ENCODE results near the gene FKBP2.

The FKBP2 gene

GRCh38 chr11:64275031-64275800 lies 34.3 kb downstream of the FKBP2 start:
- Histone ChIP-seq H2AFZ (ENCODE audit: low read depth, low read length) (no peak overlapping the region), H3K27me3 (ENCODE audit: insufficient read depth, low read length) (no peaks in the 10 kb centered on the region), H3K36me3 (ENCODE audit: insufficient read depth, low read length) (peaks cover 22% of the 10 kb centered on the region), H3K4me3 (ENCODE audit: low read length) (no peak overlapping the region), H3K4me1 (ENCODE audit: insufficient read depth, low read length) (peaks cover 21% of the 10 kb centered on the region), H3K9me3 (ENCODE audit: low read length) (no peaks in the 10 kb centered on the region)

- Histone ChIP-seq H3K4me3 (ENCODE audit: low read length) (no peak overlapping the region), H3K36me3 (ENCODE audit: insufficient read depth, low read length) (peaks cover 22% of the 10 kb centered on the region), H3K9me3 (ENCODE audit: low read length) (no peaks in the 10 kb centered on the region), H2AFZ (ENCODE audit: low read depth, low read length) (no peak overlapping the region), H3K27me3 (ENCODE audit: insufficient read depth, low read length) (no peaks in the 10 kb centered on the region), H3K4me1 (ENCODE audit: insufficient read depth, low read length) (peaks cover 18% of the 10 kb centered on the region)
Measured at GRCh38 chr11:64275841-64276240, 34.9 kb downstream of the FKBP2 start.

- no peak overlapping the region for H2AFZ ChIP-seq (ENCODE audit: low read depth, low read length)
- no peaks in the 10 kb centered on the region for H3K9me3 ChIP-seq (ENCODE audit: low read length)
- H3K4me3 ChIP-seq (ENCODE audit: low read length), result no peak overlapping the region
- H3K36me3 ChIP-seq (ENCODE audit: insufficient read depth, low read length), result peaks cover 23% of the 10 kb centered on the region
- no peaks in the 10 kb centered on the region for H3K27me3 ChIP-seq (ENCODE audit: insufficient read depth, low read length)
- H3K4me1 ChIP-seq (ENCODE audit: insufficient read depth, low read length), result peaks cover 14% of the 10 kb centered on the region
Measured at GRCh38 chr11:64276653-64277431, 35.9 kb downstream of the FKBP2 start.

- Histone ChIP-seq H3K9me3 (ENCODE audit: low read length) (no peaks in the 10 kb centered on the region), H3K4me1 (ENCODE audit: insufficient read depth, low read length) (peaks cover 10% of the 10 kb centered on the region), H3K4me3 (ENCODE audit: low read length) (no peak overlapping the region), H3K36me3 (ENCODE audit: insufficient read depth, low read length) (peaks cover 30% of the 10 kb centered on the region), H3K27me3 (ENCODE audit: insufficient read depth, low read length) (no peaks in the 10 kb centered on the region), H2AFZ (ENCODE audit: low read depth, low read length) (no peak overlapping the region)
Measured at GRCh38 chr11:64278576-64279190, 37.8 kb downstream of the FKBP2 start.

- no peak overlapping the region for H2AFZ ChIP-seq (ENCODE audit: low read depth, low read length)
- peaks cover 18% of the 10 kb centered on the region for H3K36me3 ChIP-seq (ENCODE audit: insufficient read depth, low read length)
- peaks cover 16% of the 10 kb centered on the region for H3K4me1 ChIP-seq (ENCODE audit: insufficient read depth, low read length)
- no peaks in the 10 kb centered on the region for H3K9me3 ChIP-seq (ENCODE audit: low read length)
- H3K4me3 ChIP-seq (ENCODE audit: low read length), result no peak overlapping the region
- H3K27me3 ChIP-seq (ENCODE audit: insufficient read depth, low read length), result no peaks in the 10 kb centered on the region
Measured at GRCh38 chr11:64281957-64282770, 41.3 kb downstream of the FKBP2 start.

GRCh38 chr11:64283092-64283491 lies 42.2 kb downstream of the FKBP2 start:
- Histone ChIP-seq H3K9me3 (ENCODE audit: low read length) (no peaks in the 10 kb centered on the region), H3K27me3 (ENCODE audit: insufficient read depth, low read length) (no peaks in the 10 kb centered on the region), H2AFZ (ENCODE audit: low read depth, low read length) (no peak overlapping the region), H3K36me3 (ENCODE audit: insufficient read depth, low read length) (peaks cover 12% of the 10 kb centered on the region), H3K4me1 (ENCODE audit: insufficient read depth, low read length) (peaks cover 16% of the 10 kb centered on the region), H3K4me3 (ENCODE audit: low read length) (no peak overlapping the region)

- Histone ChIP-seq H3K36me3 (ENCODE audit: insufficient read depth, low read length) (peaks cover 7% of the 10 kb centered on the region), H3K9me3 (ENCODE audit: low read length) (no peaks in the 10 kb centered on the region), H3K4me1 (ENCODE audit: insufficient read depth, low read length) (peaks cover 16% of the 10 kb centered on the region), H2AFZ (ENCODE audit: low read depth, low read length) (peak within 1 kb of the TSS; percentile 67), H3K27me3 (ENCODE audit: insufficient read depth, low read length) (peaks cover 2% of the 10 kb centered on the region), H3K4me3 (ENCODE audit: low read length) (peak within 1 kb of the TSS; percentile 97)
Measured at GRCh38 chr11:64284048-64284961, 43.4 kb downstream of the FKBP2 start, which contains the start of gene BAD. TSS of gene BAD (minus strand) at chr11:64284665. CDS start at chr11:64284368, 297 bp downstream.

GRCh38 chr11:64284962-64285884 lies 44.3 kb downstream of the FKBP2 start, which contains the start of gene GPR137:
TSS of gene GPR137 (plus strand) at chr11:64285848. CDS start at chr11:64286525, 677 bp downstream.
- Histone ChIP-seq H3K36me3 (ENCODE audit: insufficient read depth, low read length) (peaks cover 7% of the 10 kb centered on the region), H3K4me1 (ENCODE audit: insufficient read depth, low read length) (peaks cover 16% of the 10 kb centered on the region), H2AFZ (ENCODE audit: low read depth, low read length) (peak within 1 kb of the TSS; percentile 67), H3K9me3 (ENCODE audit: low read length) (no peaks in the 10 kb centered on the region), H3K4me3 (ENCODE audit: low read length) (peak within 1 kb of the TSS; percentile 97), H3K27me3 (ENCODE audit: insufficient read depth, low read length) (peaks cover 9% of the 10 kb centered on the region)

- Histone ChIP-seq H3K9me3 (ENCODE audit: low read length) (no peaks in the 10 kb centered on the region), H3K4me3 (ENCODE audit: low read length) (peak overlapping the region; percentile 97), H3K36me3 (ENCODE audit: insufficient read depth, low read length) (peaks cover 7% of the 10 kb centered on the region), H2AFZ (ENCODE audit: low read depth, low read length) (no peak overlapping the region), H3K27me3 (ENCODE audit: insufficient read depth, low read length) (peaks cover 18% of the 10 kb centered on the region), H3K4me1 (ENCODE audit: insufficient read depth, low read length) (peaks cover 16% of the 10 kb centered on the region)
Measured at GRCh38 chr11:64285885-64286800, 45.2 kb downstream of the FKBP2 start.

- Histone ChIP-seq H3K27me3 (ENCODE audit: insufficient read depth, low read length) (peaks cover 24% of the 10 kb centered on the region), H3K4me1 (ENCODE audit: insufficient read depth, low read length) (peaks cover 18% of the 10 kb centered on the region), H3K9me3 (ENCODE audit: low read length) (no peaks in the 10 kb centered on the region), H3K36me3 (ENCODE audit: insufficient read depth, low read length) (peaks cover 7% of the 10 kb centered on the region), H2AFZ (ENCODE audit: low read depth, low read length) (no peak overlapping the region), H3K4me3 (ENCODE audit: low read length) (no peak overlapping the region)
Measured at GRCh38 chr11:64286801-64287159, 45.9 kb downstream of the FKBP2 start.

Data from neuron (in vitro differentiated cells).